ENCODE data around the gene MYH6.

DNA sequence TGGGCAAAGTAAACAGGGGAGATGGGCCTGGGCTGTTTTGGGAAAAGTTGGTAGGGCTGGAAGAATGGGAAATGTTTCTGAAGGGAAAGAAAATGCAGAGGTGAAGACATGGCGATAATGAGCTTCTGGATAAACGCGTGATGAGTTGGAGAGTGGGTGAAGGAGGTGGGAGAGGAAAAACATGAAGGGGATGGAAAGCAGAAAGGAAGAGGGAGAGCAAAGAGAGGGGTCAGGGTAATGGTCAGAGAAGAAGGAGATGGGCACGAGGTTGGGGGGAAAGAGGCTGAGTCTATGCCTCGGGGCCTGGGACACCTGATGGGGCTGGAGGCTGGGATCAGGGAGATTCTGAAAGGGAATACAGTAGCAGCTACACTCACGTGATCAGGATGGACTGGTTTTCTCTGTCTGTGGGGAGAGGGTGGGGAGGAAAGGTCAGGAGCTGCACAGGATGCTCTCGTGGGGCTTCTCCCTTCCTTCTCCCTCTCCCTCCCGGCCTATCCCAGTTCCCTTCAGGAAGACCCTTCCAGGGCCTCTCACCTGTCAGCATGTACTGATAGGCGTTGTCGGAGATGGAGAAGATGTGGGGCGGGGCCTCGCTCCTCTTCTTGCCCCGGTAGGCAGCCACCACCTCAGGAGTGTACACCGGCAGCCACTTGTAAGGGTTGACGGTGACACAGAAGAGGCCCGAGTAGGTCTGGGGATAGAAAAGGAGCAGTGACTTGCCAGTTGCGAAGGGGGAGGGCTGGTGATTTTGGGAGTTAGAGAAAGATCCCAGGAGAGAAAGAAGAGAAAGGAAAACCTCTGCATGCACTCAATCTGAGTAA, 24.2 kb upstream of the MYH6 start:
- TF ChIP-seq, protein P1, sequence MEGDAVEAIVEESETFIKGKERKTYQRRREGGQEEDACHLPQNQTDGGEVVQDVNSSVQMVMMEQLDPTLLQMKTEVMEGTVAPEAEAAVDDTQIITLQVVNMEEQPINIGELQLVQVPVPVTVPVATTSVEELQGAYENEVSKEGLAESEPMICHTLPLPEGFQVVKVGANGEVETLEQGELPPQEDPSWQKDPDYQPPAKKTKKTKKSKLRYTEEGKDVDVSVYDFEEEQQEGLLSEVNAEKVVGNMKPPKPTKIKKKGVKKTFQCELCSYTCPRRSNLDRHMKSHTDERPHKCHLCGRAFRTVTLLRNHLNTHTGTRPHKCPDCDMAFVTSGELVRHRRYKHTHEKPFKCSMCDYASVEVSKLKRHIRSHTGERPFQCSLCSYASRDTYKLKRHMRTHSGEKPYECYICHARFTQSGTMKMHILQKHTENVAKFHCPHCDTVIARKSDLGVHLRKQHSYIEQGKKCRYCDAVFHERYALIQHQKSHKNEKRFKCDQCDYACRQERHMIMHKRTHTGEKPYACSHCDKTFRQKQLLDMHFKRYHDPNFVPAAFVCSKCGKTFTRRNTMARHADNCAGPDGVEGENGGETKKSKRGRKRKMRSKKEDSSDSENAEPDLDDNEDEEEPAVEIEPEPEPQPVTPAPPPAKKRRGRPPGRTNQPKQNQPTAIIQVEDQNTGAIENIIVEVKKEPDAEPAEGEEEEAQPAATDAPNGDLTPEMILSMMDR (IDR thresholded peaks at IDR 0.05 in 8 of 11, conservative IDR thresholded peaks at IDR 0.05 in 3 of 11), result no peak
- TF ChIP-seq POLR2AphosphoS5 (IDR thresholded peaks at IDR 0.05) (no peak), POLR2A (IDR thresholded peaks at IDR 0.05) (no peak)

All from spleen (tissue), 7 donors.